IMR-90 (cell line): ENCODE results near the gene PPA2. TPM values are rescaled to one million over a fixed set of nuclear protein-coding genes. Genes with fewer than 3 reads are reported as not detected.

Source experiments
- ATAC-seq: fragments of 200-7000 bp; cut with Tn5 transposase; 2 replicates; pipeline ENCODE4 v1.9.1; 2020; ENCODE audit warnings: low read depth, mild to moderate bottlenecking, moderate library complexity
- BruUV-seq: library from RNA; stranded (reverse); fragments of 400-500 nt; replicated peaks from 2 replicates; lab custom pipeline; 2021; lab: Mats Ljungman, UMichigan
- CTCF ChIA-PET: fragments of 300-600 bp; formaldehyde crosslinking; extraction: SDS; loops from one replicate; lab custom pipeline; 2021; ENCODE audit warnings: antibody characterized with exemption; lab: Yijun Ruan, JAX
- POLR2A ChIA-PET: fragments of 300-600 bp; sonication (Branson Sonifier 250); formaldehyde crosslinking; loops from one replicate; lab custom pipeline; 2022; ENCODE audit warnings: antibody characterized with exemption; ENCODE audit not compliant: unreplicated experiment; lab: Charles Lee
- DNase-seq: peaks from one replicate; pipeline ENCODE4 v3.0.0; 2013
- H2AFZ ChIP-seq: replicated peaks from 2 replicates; pipeline ENCODE3; 2013; ENCODE audit warnings: low read length, mild to moderate bottlenecking; ENCODE audit not compliant: poor library complexity
- H2AK5ac ChIP-seq: 2 replicates; pipeline ENCODE4 v1.6.1; 2013; ENCODE audit warnings: low read depth, low read length, inconsistent platforms
- H2AK9ac ChIP-seq: replicated peaks from 2 replicates; pipeline ENCODE3; 2013; ENCODE audit warnings: mild to moderate bottlenecking, low read depth, low read length, moderate library complexity; ENCODE audit not compliant: poor library complexity
- H2BK120ac ChIP-seq: 2 replicates; pipeline ENCODE4 v1.6.1; 2013; ENCODE audit warnings: low read depth, low read length, inconsistent platforms
- H2BK15ac ChIP-seq: 3 replicates; pipeline ENCODE4 v1.6.1; 2013; ENCODE audit warnings: low read depth, low read length, inconsistent platforms
- H2BK20ac ChIP-seq: 2 replicates; pipeline ENCODE4 v1.6.1; 2013; ENCODE audit warnings: low read depth, mild to moderate bottlenecking, inconsistent platforms, low read length, moderate library complexity
- H2BK5ac ChIP-seq: 2 replicates; pipeline ENCODE4 v1.6.1; 2013; ENCODE audit warnings: mild to moderate bottlenecking, low read depth, low read length, inconsistent platforms; ENCODE audit not compliant: poor library complexity, severe bottlenecking
- H3K14ac ChIP-seq: replicated peaks from 2 replicates; pipeline ENCODE4 v1.6.1; 2013; ENCODE audit warnings: low read depth, low read length, inconsistent platforms
- H3K18ac ChIP-seq: 2 replicates; pipeline ENCODE4 v1.6.1; 2013; ENCODE audit warnings: low read depth, low read length, control low read depth
- H3K23ac ChIP-seq: 2 replicates; pipeline ENCODE4 v1.6.1; 2013; ENCODE audit warnings: low read depth, low read length, inconsistent platforms
- H3K27ac ChIP-seq: 2 replicates; pipeline ENCODE4 v1.5.1; 2013; ENCODE audit warnings: mild to moderate bottlenecking, control low read depth, low read length; ENCODE audit not compliant: insufficient read depth
- H3K27me3 ChIP-seq: 2 replicates; pipeline ENCODE4 v1.6.1; 2013; ENCODE audit warnings: low read length; ENCODE audit not compliant: control insufficient read depth, insufficient read depth
- H3K36me3 ChIP-seq: 2 replicates; pipeline ENCODE4 v1.6.1; 2013; ENCODE audit warnings: low read length, mixed read lengths; ENCODE audit not compliant: control insufficient read depth, insufficient read depth
- H3K4ac ChIP-seq: 2 replicates; pipeline ENCODE4 v1.6.1; 2013; ENCODE audit warnings: low read depth, low read length, inconsistent platforms
- H3K4me1 ChIP-seq: 2 replicates; pipeline ENCODE4 v1.6.1; 2013; ENCODE audit warnings: low read length, mixed read lengths; ENCODE audit not compliant: control insufficient read depth, insufficient read depth
- H3K4me2 ChIP-seq: 2 replicates; pipeline ENCODE4 v1.6.1; 2013; ENCODE audit warnings: low read depth, mild to moderate bottlenecking, control low read depth, low read length, moderate library complexity
- H3K4me3 ChIP-seq: 2 replicates; pipeline ENCODE4 v1.5.1; 2013; ENCODE audit warnings: low read depth, mild to moderate bottlenecking, control low read depth, low read length, moderate library complexity; ENCODE audit not compliant: insufficient read depth
- H3K56ac ChIP-seq: 2 replicates; pipeline ENCODE4 v1.6.1; 2013; ENCODE audit warnings: low read length, inconsistent platforms; ENCODE audit not compliant: insufficient read depth; ENCODE audit errors: extremely low read depth
- H3K79me1 ChIP-seq, 2 experiments: 2 replicates each; pipeline ENCODE4 v1.6.1; 2013; ENCODE audit warnings: low read length in 2 of 2, inconsistent platforms in 1 of 2, low read depth in 1 of 2
- H3K9ac ChIP-seq: 2 replicates; pipeline ENCODE4 v1.6.1; 2013; ENCODE audit warnings: low read depth, low read length, control low read depth
- H3K9me1 ChIP-seq: 2 replicates; pipeline ENCODE4 v1.6.1; 2013; ENCODE audit warnings: low read length, inconsistent platforms; ENCODE audit not compliant: insufficient read depth
- H3K9me3 ChIP-seq: 2 replicates; pipeline ENCODE4 v1.6.1; 2013; ENCODE audit warnings: low read length; ENCODE audit not compliant: control insufficient read depth, insufficient read depth
- H4K20me1 ChIP-seq: 2 replicates; pipeline ENCODE4 v1.6.1; 2013; ENCODE audit warnings: low read length, inconsistent platforms; ENCODE audit not compliant: insufficient read depth
- H4K5ac ChIP-seq: 2 replicates; pipeline ENCODE4 v1.6.1; 2013; ENCODE audit warnings: mild to moderate bottlenecking, low read depth, low read length, control low read depth
- H4K8ac ChIP-seq, 2 experiments: 2 replicates each; pipeline ENCODE4 v1.6.1; 2013; ENCODE audit warnings: low read depth in 2 of 2, low read length in 2 of 2, control low read depth in 1 of 2, inconsistent platforms in 1 of 2
- H4K91ac ChIP-seq: 2 replicates; pipeline ENCODE4 v1.6.1; 2013; ENCODE audit warnings: low read depth, low read length, inconsistent platforms; ENCODE audit not compliant: insufficient read depth
- CTCF ChIP-seq: conservative IDR thresholded peaks from 2 replicates; pipeline ENCODE4 v1.5.1; 2012; ENCODE audit warnings: mild to moderate bottlenecking, low read depth, low read length, improper control_type of control experiment
- FOS ChIP-seq: fragments of 150-350 bp; IDR thresholded peaks from 2 replicates; pipeline ENCODE4 v1.6.1; 2016; ENCODE audit warnings: low read depth, low read length
- MAZ ChIP-seq: IDR thresholded peaks from 2 replicates; pipeline ENCODE4 v1.6.1; 2012; ENCODE audit warnings: low read depth, mild to moderate bottlenecking, low read length, improper control_type of control experiment, moderate library complexity, borderline replicate concordance
- MXI1 ChIP-seq: IDR thresholded peaks from 2 replicates; pipeline ENCODE4 v1.6.1; 2012; ENCODE audit warnings: low read depth, mild to moderate bottlenecking, low read length, moderate library complexity, borderline replicate concordance
- dilution Hi-C: fragments of 300-500 bp; cut with HindIII; formaldehyde crosslinking; loops from one replicate; pipeline ENCODE4 v1.14.3; 2018; ENCODE audit warnings: low sequenced_read_pairs; ENCODE audit not compliant: unreplicated experiment
- in situ Hi-C: fragments of 300-500 bp; cut with MboI; formaldehyde crosslinking; loops from 3 replicates; pipeline ENCODE4 v1.14.3; 2019; ENCODE audit warnings: low sequenced_read_pairs, inconsistent platforms, mixed read lengths
- intact Hi-C: fragments of 100-400 bp; cut with micrococcal nuclease; formaldehyde crosslinking; loops from 2 replicates; pipeline ENCODE4 v1.10.0; 2022
- polyA plus RNA-seq, 3 experiments: library from polyadenylated mRNA; depleted of rRNA; stranded (reverse); fragments of >200 nt; gene quantifications; 2 replicates each; pipeline ENCODE4 v1.2.3, GENCODE V29; 2012; ENCODE audit warnings: low replicate concordance in 1 of 3
- total RNA-seq: library from RNA; depleted of rRNA; stranded (reverse); fragments of >200 nt; gene quantifications from 2 replicates; pipeline ENCODE4 v1.2.3, GENCODE V29; 2012
- TF ChIP-seq, protein P1 (sequence below): fragments of 150-350 bp; IDR thresholded peaks from 2 replicates; pipeline ENCODE4 v1.6.1; 2016; ENCODE audit warnings: low read depth, mild to moderate bottlenecking, low read length, moderate library complexity, borderline replicate concordance

The PPA2 gene
- total and polyA plus RNA-seq, 2 of the 4 experiments (the other 2 are of a cell fraction): 43.1 to 52.5 TPM

DNA sequence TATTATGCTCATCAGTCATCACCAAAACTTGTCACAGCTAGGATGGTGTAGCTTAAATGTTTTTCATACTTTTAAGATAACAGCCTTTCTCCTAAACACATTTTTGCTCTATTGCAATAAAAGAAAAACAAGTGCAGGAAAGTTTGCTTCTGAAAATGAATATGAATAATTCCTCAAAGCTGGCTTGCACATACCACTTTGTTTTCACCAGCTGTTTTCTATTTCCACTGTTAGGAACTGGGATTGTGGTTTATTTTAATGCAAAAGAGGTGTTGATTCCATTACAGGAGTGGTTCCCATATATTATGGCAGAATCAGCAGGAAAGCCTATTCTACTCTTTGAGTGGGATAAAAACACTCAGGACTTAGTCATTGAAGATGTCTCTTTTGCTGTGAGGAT, 145.9 kb downstream of the PPA2 start:
- Histone ChIP-seq H2BK120ac (no peak overlapping the region), H3K18ac (no peak overlapping the region), H3K56ac (no peak overlapping the region), H4K91ac (no peak overlapping the region), H4K20me1 (no peaks in the 10 kb centered on the region), H2AK9ac (no peak overlapping the region), H3K36me3 (no peaks in the 10 kb centered on the region), H3K79me1 (no peaks in the 10 kb centered on the region), H3K9me1 (no peaks in the 10 kb centered on the region), H2BK15ac (no peak overlapping the region), H3K4me3 (no peak overlapping the region), H3K4me2 (no peak overlapping the region), H4K8ac (no peak overlapping the region), H3K4me1 (no peaks in the 10 kb centered on the region), H3K27me3 (no peaks in the 10 kb centered on the region), H2BK5ac (no peak overlapping the region), H3K9me3 (no peaks in the 10 kb centered on the region), H3K9ac (no peak overlapping the region), H3K14ac (no peak overlapping the region), H2BK20ac (no peak overlapping the region), H4K5ac (no peak overlapping the region), H3K27ac (no peak overlapping the region), H2AFZ (no peak overlapping the region), H3K4ac (no peak overlapping the region), H3K23ac (no peak overlapping the region), H2AK5ac (no peak overlapping the region)
- POLR2A ChIA-PET: no interaction called here
- DNase-seq (no peak), ATAC-seq (no peak)
- BruUV-seq: no TSS peak
- in situ Hi-C loops: no loop called here
- TF ChIP-seq FOS (no peak), CTCF (no peak), MXI1 (no peak), MAZ (no peak)
- TF ChIP-seq, protein P1, sequence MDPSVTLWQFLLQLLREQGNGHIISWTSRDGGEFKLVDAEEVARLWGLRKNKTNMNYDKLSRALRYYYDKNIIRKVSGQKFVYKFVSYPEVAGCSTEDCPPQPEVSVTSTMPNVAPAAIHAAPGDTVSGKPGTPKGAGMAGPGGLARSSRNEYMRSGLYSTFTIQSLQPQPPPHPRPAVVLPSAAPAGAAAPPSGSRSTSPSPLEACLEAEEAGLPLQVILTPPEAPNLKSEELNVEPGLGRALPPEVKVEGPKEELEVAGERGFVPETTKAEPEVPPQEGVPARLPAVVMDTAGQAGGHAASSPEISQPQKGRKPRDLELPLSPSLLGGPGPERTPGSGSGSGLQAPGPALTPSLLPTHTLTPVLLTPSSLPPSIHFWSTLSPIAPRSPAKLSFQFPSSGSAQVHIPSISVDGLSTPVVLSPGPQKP: no peak
- CTCF ChIA-PET: no interaction called here
- dilution Hi-C loops: no loop called here
- intact Hi-C loops: no loop called here
